HG03108 (cell line): Measurements from ENCODE around the gene PTPRN2.
"Not testable (repeated sequence)": the region's sequence is repeated elsewhere in the genome, so short reads cannot be mapped to it uniquely, and the experiment has no call there.

Source experiments
- ATAC-seq: cut with Tn5 transposase; IDR thresholded peaks from one replicate; pipeline ENCODE4 v1.9.1; 2021; ENCODE audit warnings: moderate library complexity; ENCODE audit not compliant: unreplicated experiment

PTPRN2 gene

DNA sequence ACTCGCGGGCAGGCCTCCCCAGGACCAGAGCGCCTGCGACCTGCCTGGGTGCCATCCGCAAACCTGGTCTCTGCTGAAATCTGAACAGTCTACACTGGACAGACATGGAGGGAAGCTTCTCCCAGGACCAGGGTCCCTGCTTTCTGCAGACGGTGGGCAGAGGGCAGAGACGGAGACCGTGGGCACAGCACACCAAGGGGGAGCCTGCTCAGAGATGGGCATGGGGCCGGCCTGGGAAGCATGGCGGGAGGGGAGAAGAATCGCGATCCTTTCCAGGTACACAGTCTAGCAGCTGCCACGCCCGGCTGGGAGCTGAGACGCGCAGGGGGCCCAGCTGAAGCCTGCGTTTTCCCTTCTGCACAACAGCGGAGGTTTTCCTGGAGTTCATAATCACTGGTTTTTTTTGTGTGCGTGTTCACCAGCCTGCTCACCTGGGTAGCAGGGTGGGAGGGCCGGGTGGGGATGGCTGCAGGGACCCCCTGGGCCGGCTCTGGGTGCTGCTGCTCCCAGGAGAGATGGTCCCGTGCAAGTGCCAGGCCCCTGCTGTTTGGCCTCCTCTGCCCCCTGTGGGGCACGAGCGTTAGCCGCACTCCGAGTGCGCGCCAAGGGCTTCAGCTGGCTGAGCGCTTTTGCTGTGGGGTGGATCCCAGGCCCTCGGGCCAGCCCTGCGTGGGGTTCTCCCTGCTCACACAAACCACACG lies 802.0 kb downstream of the PTPRN2 start:
- no peak for ATAC-seq

DNA sequence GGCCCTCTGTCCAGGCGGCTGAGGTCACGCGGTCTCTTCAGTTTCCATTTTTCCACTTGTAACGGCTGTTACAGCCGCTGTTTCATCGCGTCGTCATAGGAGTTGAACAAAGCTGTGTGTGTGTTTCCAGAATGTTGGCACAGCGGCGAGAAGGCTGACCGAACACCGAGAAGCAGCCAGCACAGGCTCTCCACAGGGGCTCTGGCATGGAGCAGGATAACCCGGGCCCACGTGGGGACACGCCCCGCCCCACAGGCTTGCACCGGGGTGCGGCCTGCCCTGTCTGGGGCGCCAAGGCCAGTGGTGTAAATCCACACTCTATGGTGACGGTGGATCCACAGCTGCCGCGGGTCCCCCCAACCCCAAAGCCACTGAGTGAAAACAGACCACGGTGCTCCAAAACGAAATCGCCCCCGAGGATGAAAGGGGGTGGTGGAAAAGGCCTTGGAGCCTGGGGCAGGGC lies 802.6 kb downstream of the PTPRN2 start:
- ATAC-seq = no peak

DNA sequence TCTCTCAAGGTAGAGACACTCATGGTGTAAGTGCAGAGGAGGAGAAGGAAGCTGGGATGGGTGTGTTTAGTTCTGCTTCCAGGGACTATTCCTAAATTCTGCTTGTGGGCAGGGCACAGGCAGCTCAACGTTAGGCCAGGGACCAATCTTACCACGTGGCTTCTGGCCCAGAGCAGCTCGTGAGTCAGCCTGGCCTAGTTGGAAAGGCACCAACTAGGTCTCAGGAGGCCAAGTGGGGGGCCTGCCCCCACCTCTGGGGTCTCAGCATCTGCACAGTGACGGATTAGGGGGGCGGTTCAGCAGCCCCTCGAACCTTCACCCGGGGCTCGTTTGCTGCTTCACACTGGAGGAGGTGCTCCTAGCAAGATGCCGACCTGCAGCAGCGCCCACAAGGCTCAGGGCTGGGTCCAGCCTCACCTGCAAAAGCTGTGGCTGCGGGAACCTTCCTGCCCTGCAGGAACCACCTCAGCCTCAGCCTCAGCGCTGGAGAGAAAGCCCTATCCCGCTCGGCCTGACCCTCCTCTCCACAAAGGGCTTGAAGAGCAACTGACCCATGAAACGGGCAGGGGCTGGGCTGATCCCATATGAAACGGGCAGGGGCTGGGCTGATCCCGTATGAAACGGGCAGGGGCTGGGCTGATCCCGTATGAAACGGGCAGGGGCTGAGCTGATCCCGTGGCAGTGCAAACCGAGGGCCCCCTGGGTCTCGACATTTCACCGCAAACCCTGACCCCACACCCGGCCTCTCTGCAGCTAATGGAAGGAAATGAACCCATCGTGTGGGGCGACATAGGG lies 803.4 kb downstream of the PTPRN2 start:
- ATAC-seq = no peak

DNA sequence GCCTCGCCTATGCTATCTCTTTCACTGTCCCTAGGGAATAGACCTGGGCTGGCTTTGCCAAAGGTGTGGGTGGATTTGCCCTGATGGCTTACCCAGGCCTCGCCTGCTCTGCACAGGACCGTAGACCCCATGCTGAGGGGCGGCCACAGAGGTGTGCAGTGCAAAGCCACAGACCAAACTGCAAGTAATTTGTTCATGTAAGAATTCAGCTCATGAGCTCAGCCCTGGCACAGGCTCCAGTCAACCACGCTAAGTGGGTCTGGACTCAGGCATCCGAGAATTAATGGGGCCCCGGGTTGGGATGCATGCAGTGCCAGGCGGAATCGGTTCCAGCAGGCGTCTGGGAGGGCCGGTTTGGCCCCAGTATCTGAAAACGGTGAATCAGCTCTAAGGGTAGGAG lies 805.6 kb downstream of the PTPRN2 start:
- ATAC-seq = no peak

DNA sequence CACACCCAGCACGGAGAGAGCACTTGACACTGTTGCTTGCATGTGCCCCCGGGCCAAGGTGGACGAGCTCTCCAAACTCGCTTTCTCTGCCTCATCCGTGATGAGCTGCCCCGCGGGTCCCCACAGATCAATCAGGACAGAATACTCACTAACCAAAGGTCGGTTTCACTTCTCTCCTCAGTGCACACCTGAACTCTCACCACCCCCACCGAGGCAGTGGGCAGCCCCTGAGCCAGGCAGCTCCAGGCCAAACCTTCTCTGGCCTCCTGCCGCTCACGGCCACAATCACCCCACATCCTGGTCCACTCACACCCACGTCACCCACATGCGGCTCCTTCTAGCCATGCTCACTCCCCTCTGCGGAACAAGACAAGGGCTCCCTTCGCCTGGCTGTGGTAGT lies 806.9 kb downstream of the PTPRN2 start:
- ATAC-seq = no peak

DNA sequence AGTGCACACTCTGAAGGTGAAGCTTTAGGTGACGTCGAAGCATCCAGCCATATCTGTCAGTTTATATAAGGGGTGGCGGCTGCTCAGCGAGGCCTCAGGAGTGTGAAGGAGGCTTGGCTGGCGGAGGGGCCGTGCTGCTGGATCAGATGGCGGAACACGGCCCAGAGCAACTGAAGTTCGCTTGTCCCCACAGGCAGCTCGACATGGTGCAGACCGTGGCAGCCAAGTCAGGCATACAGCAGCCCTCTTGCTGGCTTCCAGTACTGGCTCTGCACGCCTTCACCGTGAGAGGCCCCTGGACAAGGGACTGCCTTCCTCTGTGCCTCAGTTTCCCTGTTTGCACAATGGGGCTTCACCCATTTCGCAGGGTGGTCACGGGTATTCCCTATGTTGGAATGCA lies 807.3 kb downstream of the PTPRN2 start:
- ATAC-seq = no peak

DNA sequence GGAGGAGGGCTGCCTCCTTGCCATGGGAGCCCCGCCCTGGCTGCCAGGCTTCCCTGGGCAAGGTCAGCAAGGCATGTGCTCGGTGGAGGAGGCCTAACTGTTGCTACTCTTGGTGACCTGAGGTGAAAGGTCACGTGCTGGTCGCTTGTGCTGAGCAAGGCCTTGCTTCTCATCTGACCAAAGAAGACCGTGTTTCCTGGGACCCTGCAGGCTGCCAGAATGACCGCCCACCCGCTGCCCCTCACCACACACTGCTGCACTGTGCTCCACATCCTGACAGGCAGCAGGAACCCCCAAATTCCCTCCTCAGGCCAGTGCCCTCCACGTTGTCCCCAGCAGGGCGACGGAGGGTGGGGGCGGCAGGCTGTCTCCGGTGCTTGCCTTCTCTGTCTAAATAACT lies 808.4 kb downstream of the PTPRN2 start:
- no peak for ATAC-seq

DNA sequence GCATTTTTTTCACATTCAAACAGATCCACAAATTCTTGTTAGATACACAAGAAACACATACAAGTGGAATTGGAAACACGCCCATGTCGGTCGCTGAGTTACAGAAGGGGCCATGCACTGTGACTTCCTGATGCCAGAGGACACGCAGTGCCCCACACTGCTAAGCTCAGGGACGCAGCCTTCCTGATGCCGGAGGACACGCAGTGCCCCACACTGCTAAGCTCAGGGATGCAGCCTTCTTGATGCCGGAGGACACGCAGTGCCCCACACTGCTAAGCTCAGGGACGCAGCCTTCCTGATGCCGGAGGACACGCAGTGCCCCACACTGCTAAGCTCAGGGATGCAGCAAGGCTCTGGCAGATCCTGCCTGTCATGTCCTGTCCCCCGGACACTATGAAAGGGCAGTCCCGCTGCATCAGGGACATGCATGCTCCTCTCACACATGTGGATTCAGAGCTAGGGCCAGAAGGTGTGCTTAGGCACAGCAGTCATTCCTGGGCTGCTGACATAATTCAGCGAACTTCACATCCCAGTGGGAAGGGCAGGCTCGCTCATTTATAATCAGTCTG lies 810.3 kb downstream of the PTPRN2 start:
- ATAC-seq = not testable (repeated sequence)

DNA sequence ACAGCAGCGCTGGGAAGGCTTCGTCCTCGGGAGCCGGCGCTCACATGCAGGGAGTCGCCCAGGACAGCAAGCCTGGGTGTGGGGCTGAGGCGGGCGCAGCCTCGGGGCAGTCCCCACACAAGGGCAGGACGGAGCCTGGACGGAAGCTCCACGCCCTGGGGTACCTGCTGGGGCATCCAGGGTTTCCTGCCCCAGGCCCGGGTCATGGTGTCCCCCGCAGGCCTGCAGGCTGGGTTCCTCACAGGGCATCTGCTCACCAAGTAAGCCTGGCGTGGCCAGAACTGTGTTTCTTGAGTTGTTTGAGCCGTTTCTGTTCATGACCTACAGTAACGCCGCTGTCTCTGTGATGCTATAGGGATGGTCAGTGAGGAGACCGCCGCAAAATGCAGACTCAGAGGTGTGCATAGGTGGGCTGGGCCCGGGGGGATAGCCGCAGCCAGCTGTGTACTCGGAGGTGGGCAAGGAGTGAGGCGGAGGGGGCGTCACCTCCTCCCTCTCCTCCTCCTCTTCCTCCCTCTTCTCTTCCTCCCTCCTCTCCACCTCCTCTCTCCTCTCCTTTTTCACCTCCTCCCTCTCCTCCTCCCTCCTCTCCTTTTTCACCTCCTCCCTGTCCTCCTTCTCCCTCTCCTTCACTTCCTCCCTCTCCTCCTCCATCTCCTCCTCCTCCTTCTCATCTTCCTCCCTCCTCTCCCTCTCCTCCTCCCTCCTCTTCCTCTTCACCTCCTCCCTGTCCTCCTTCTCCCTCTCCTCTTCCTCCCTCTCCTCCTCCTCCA lies 811.9 kb downstream of the PTPRN2 start:
- ATAC-seq = no peak

DNA sequence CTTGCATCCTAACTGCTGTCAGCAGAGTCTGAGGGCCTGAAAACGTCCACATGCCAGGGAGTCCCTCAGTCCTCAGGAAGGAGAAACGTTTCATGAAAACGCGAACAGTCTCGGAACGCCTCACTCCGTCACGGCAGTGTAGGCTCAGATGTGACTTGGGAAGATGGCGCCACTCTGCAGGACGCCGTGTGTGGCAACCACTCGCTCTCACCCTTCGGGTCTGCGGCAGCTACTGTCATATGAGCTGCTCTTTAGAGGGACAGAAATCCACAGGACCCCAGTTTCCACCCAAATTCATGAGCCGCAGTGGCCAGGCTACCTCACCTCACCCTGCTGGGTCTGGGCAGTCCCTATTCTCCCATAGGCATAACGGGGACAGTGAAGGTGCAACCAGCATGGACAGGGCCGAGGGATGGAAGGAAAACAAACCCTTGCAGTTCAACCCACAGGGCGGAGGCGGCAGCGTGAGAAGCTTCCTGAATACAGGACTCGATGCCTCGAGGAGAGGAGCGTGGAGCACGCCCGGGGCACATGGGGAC lies 812.5 kb downstream of the PTPRN2 start:
- no peak for ATAC-seq

DNA sequence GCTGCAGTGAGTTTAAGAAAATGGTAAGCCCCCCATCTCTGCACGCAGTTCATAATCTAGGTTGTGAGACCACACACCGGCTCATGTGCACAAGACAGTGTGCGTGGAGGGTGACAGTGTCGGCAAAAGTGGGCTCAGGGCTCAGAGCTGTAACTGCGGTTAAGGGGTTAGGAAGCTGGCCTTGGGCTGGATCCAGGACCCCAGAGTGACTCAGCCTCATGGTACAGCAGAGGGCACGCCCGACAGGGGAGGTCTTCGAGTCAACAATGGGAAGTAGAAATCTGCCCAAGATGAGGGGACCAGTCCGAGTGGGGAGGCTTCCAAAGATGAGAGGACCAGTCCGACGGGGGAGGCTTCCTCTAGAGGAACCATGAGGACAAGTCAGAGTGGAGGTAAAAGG lies 813.1 kb downstream of the PTPRN2 start:
- no peak for ATAC-seq

DNA sequence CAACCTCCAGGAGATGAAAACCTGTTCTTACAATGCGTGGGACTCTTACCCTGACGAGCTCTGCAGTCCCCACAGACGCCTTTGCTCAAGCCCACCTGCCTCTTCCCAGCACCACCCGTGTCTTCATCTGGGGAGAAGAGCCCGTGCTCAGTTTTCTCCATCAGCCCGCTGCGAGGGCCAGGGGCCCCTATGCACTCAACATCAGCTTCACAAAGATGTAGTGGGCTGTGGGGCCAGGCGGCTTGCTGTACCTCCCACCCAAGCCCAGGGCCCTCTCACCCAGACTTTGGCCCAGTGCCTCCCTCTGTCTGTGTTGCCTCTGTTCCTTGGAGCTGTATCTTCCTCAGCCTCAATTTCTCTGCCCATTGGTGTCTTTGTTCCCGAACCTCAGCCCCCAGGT lies 814.3 kb downstream of the PTPRN2 start:
- ATAC-seq = no peak

DNA sequence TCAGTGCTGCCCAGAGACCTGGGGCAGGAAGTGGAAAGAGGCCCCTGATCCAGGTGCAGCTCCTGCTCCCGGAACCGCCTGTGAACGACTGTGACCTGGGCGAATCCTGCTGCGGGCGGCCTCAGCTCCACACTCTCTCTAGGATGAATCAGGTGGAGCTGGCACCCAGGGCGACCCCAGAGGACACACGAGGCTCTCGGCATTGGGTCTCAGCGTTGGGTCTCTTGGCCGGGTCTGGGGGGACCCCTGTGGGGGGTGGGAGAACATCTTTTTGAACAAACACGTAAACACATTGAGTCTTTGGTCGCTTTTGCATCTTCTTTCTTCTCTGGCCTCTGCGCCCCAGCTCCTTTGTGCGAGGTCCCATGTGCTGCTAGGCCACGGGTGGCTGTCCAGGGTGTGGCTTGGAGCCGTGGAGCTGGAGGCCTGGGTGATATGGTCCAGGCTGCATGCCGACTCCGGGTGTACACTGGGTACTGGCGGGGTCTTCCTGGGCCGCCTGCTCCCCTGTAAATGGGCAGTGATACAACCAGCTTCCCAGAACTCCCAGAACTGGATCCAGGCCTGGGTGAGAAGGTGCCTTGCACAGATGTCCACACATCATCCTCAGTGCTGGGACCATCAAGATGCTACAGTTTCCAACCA lies 815.0 kb downstream of the PTPRN2 start:
- ATAC-seq = no peak

DNA sequence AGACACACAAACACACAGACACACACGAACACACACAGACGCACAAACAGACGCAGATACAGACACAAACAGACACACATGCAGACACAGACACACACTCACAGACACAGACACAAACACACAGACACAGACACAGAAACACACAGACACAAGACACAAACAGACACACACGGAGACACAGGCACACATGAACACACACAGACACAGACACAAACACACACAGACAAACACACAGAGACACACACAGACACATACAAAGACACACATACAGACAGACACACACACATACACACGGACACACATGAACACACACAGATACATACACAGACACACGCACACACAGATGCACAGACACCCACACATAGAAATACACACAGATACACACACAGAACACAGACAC lies 815.9 kb downstream of the PTPRN2 start:
- ATAC-seq = no peak

DNA sequence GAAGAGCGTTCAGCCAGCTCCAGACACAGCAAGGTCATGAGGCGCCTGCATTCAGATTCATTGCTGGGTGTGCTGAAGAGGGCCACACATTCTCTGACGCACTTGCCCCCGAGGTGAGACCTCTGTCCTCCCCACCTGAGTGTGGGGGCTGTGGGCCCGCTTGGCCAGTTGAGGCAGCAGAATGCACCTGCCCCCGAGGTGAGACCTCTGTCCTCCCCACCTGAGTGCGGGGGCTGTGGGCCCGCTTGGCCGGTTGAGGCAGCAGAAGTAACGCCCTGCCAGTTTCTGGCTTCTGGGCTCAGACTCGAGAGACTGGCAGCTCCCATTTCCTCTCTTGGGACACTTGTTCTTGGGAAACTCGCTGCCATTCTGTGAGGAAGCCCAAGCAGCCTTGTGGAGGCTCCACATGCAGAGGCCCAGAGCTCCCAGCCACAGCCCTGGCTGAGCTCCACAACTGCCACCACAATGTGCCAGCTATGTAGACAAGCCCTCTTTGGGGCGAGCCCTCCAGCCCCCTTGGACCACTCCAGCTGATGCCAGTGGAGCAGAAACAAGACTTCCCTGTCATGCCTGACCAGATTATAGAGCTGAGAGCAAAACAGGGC lies 816.8 kb downstream of the PTPRN2 start:
- ATAC-seq = no peak

DNA sequence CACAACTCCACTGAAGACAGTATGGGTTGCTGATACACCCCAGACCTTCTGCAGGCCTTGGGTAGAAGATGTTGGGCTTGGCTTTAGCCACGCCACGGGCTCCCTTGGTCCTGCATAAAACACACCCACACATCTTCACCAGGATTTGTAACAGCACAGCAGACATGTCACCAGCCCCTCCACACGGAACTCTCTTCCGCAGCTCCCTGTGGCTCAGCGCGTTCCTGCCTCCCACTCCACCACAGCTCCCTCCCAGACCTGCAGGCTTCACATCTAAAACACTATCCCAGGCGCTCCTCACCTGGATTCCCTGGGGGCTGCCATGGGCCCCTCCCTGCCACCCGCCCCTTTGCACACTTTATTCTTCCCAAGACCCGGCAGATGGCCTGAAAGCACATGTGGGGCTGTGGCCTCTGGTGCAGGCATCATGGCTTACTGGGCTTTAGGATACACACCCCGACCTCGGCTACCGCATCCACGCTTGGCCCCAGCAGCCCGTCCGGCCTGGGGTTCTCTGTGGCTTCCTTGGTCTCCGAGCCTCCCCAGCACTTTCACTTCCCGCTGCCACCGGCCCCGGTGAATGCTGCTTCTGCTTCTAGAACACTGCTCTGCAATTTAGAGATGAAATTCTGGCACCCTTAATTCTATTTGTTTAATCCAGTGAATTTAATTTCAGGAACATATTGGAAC lies 818.0 kb downstream of the PTPRN2 start:
- ATAC-seq = no peak

DNA sequence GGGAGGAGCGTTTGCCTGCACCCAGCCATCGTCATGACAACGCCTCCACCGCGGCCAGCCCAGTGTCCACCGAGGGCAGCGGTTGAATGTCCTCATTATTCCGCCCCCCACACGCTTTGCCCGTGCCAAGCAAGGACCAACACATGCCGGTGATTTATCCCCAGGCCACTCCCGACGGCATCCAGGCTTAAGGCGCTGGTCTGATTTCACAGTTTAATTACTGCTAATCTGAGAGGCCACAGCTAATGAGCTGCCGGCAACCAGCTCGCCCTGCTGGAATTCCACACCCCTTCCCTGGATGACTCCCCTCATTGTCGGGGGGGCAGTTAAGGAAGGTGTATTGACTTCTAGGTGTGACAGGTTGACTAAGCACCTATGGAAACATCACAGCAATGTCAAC lies 818.5 kb downstream of the PTPRN2 start:
- ATAC-seq = no peak

DNA sequence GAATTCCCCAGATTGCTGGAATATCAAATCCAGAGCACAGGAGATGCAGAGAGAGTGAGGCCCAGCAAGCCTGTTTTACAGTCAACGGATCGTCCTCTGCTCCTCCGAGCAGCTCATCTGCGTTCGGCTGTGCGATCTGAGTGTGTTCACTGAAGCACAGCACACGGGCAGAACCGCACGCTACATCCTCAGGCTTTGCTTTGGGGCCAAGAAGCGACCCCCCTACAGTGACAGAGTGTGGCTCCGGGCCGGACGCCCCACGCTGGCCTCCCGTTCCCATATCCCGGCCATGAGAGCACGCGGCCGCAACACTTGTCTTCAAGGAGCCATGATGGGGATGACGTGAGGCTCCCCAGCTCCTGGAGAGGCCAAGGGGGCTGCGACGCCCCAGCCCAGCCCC lies 819.4 kb downstream of the PTPRN2 start:
- ATAC-seq = no peak

DNA sequence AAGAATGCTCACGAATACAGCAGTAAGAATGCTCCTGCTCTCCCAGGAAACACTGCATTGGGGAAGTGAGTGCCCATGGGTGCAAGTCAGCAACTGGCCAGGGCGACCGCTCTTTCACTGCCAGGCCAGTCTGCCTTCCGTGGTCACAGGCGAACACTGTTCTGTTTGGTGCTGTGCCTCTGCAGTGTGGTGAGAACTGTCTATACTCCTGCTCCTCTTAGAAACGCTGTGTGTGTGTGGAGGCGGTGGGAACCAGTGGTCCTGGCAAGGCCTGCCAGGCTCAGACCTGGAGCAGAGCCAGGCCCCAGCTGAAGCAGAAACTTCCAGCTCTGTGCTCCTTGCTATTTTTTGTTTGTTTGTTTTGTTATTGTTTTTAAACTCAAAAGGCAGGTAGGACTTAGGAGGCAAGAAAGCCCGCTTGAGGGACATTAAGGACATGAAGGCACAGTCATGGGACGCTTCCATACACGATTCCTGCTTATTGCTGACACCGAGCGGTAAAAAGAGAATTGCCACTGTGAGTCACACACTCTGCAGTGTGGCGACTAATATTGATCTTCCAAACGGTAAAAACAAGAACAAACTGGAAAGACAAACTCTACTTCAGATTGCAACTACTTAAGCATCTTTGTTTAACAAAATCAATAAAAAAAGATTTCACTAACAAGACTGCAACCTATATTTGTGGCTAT lies 820.0 kb downstream of the PTPRN2 start:
- no peak for ATAC-seq
